B cell (primary cell): Measurements from ENCODE around the gene TEX10. TPM values are rescaled to one million over a fixed set of nuclear protein-coding genes. Genes with fewer than 3 reads are reported as not detected.

Experiments used
- ATAC-seq: fragments of 200-7000 bp; cut with Tn5 transposase; one replicate; pipeline ENCODE4 v1.10.0; 2021; ENCODE audit warnings: low read depth, mild to moderate bottlenecking, moderate number of reproducible peaks, moderate library complexity
- CTCF ChIA-PET: fragments of 350-600 bp; sonication (Branson Sonifier 250); formaldehyde crosslinking; loops from one replicate; lab custom pipeline; 2021; ENCODE audit warnings: antibody characterized with exemption, inconsistent platforms; lab: Charles Lee
- POLR2A ChIA-PET: fragments of 350-600 bp; sonication (Branson Sonifier 250); formaldehyde crosslinking; loops from one replicate; lab custom pipeline; 2021; ENCODE audit warnings: antibody characterized with exemption; lab: Charles Lee
- DNase-seq: peaks from one replicate; pipeline ENCODE4 v3.0.0; 2013
- H2AFZ ChIP-seq: 2 replicates; pipeline ENCODE4 v1.6.1; 2012; ENCODE audit warnings: mild to moderate bottlenecking, low read depth, low read length; ENCODE audit not compliant: insufficient read depth, poor library complexity, severe bottlenecking
- H3K27ac ChIP-seq, 2 donors: 1 replicate in 1 of 2; 2 replicates in 1 of 2; pipeline ENCODE4 v1.5.1; 2012 to 2013; ENCODE audit warnings: low read length in 2 of 2, mild to moderate bottlenecking in 2 of 2, moderate library complexity in 1 of 2
- H3K27me3 ChIP-seq, 4 experiments: fragments of 200-600 bp in 1 of 4; sonication (generic) in 1 of 4; replicated peaks in 1 of 4; 1 replicate in 2 of 4; 2 replicates in 2 of 4; pipeline versions ENCODE4 v1.6.1 to v1.7.0; 2013 to 2016; ENCODE audit warnings: low read length in 3 of 4, mild to moderate bottlenecking in 2 of 4, mixed read lengths in 1 of 4, moderate library complexity in 1 of 4; ENCODE audit not compliant: insufficient read depth in 4 of 4, control insufficient read depth in 3 of 4; ENCODE audit errors: control extremely low read depth in 1 of 4
- H3K36me3 ChIP-seq, 2 experiments: replicated peaks in 1 of 2; 1 replicate in 1 of 2; 2 replicates in 1 of 2; pipeline versions ENCODE4 v1.6.1 to v1.7.1; 2013; ENCODE audit warnings: low read length in 1 of 2; ENCODE audit not compliant: insufficient read depth in 2 of 2, control insufficient read depth in 1 of 2; ENCODE audit errors: control extremely low read depth in 1 of 2, extremely low read depth in 1 of 2
- H3K4me1 ChIP-seq, 2 donors: fragments of 200-600 bp in 1 of 2; sonication (generic) in 1 of 2; 1 replicate in 1 of 2; 2 replicates in 1 of 2; pipeline versions ENCODE4 v1.5.1 to v1.6.1; 2013 to 2017; ENCODE audit warnings: low read length in 2 of 2; ENCODE audit not compliant: control insufficient read depth in 2 of 2, insufficient read depth in 2 of 2
- H3K4me2 ChIP-seq: replicated peaks from 2 replicates; pipeline ENCODE3; 2012; ENCODE audit warnings: mild to moderate bottlenecking, low read depth, low read length; ENCODE audit not compliant: poor library complexity, severe bottlenecking
- H3K4me3 ChIP-seq, 5 experiments: fragments of 200-600 bp in 1 of 5; sonication (generic) in 1 of 5; 1 replicate in 3 of 5; 2 replicates in 2 of 5; pipeline versions ENCODE4 v1.5.1 to v1.7.0; 2011 to 2016; ENCODE audit warnings: low read length in 4 of 5, mild to moderate bottlenecking in 4 of 5, low read depth in 2 of 5, control low read depth in 1 of 5, moderate library complexity in 1 of 5; ENCODE audit not compliant: insufficient read depth in 1 of 5; ENCODE audit errors: control extremely low read depth in 1 of 5, extremely low read depth in 1 of 5
- H3K79me2 ChIP-seq: fragments of 200-600 bp; sonication (generic); one replicate; pipeline ENCODE4 v1.6.0; 2016; ENCODE audit warnings: low read length; ENCODE audit not compliant: control insufficient read depth, insufficient read depth
- H3K9ac ChIP-seq: fragments of 200-600 bp; sonication (generic); 2 replicates; pipeline ENCODE4 v1.6.1; 2017; ENCODE audit warnings: mild to moderate bottlenecking, low read length, moderate library complexity
- H3K9me3 ChIP-seq, 3 donors: one replicate each; pipeline versions ENCODE4 v1.6.1 to v1.7.1; 2013; ENCODE audit warnings: low read length in 2 of 3; ENCODE audit not compliant: control insufficient read depth in 2 of 3, insufficient read depth in 1 of 3; ENCODE audit errors: control extremely low read depth in 1 of 3
- H4K20me1 ChIP-seq: 2 replicates; pipeline ENCODE4 v1.6.0; 2012; ENCODE audit warnings: mild to moderate bottlenecking, low read length; ENCODE audit not compliant: insufficient read depth, control insufficient read depth, poor library complexity, severe bottlenecking
- H3K27ac Mint-ChIP-seq: one replicate; pipeline ENCODE4 v1.8.0; 2021; ENCODE audit warnings: mixed read lengths
- H3K27me3 Mint-ChIP-seq: one replicate; pipeline ENCODE4 v1.8.0; 2021; ENCODE audit warnings: mixed read lengths
- H3K4me1 Mint-ChIP-seq: one replicate; pipeline ENCODE4 v1.8.0; 2021; ENCODE audit warnings: mixed read lengths
- H3K4me3 Mint-ChIP-seq: one replicate; pipeline ENCODE4 v1.8.0; 2021; ENCODE audit warnings: mixed read lengths
- H3K9me3 Mint-ChIP-seq: one replicate; pipeline ENCODE4 v1.8.0; 2022; ENCODE audit warnings: mixed read lengths; ENCODE audit not compliant: insufficient read depth
- EZH2 ChIP-seq: IDR thresholded peaks from 2 replicates; pipeline ENCODE4 v1.6.1; 2012; ENCODE audit warnings: borderline replicate concordance, low read depth, mild to moderate bottlenecking, moderate library complexity, low read length; ENCODE audit not compliant: insufficient read depth, poor library complexity, severe bottlenecking
- WGBS: methylation state at CpG from one replicate; pipeline ENCODE4 v1.1.5; 2013; ENCODE audit warnings: missing lambda C conversion rate; ENCODE audit not compliant: insufficient coverage; 5-methylcytosine and 5-hydroxymethylcytosine counted together
- intact Hi-C: fragments of 100-400 bp; cut with micrococcal nuclease; formaldehyde crosslinking; loops from one replicate; pipeline ENCODE4 v1.10.0; 2022
- polyA plus RNA-seq: library from polyadenylated mRNA; depleted of rRNA; stranded (reverse); fragments of >200 nt; gene quantifications from 2 replicates; pipeline ENCODE4 v1.2.3, GENCODE V29; 2012
- total RNA-seq, 2 donors: library from RNA; stranded (reverse); fragments of 120-200 nt in 1 of 2; gene quantifications; 1 replicate in 1 of 2; 2 replicates in 1 of 2; pipeline versions ENCODE4 v1.2.3 to v1.2.4, GENCODE V29; 2013 to 2022
- TF ChIP-seq, protein P1 (sequence below): fragments of 200-600 bp; IDR thresholded peaks from one replicate; pipeline ENCODE4 v1.8.0; 2022; ENCODE audit warnings: antibody characterized with exemption, mild to moderate bottlenecking

Gene TEX10
- total and polyA plus RNA-seq, 2 donors (not counting 1 experiment from before 2014, with no cell fraction given), result 15.5 to 24.9 TPM

DNA sequence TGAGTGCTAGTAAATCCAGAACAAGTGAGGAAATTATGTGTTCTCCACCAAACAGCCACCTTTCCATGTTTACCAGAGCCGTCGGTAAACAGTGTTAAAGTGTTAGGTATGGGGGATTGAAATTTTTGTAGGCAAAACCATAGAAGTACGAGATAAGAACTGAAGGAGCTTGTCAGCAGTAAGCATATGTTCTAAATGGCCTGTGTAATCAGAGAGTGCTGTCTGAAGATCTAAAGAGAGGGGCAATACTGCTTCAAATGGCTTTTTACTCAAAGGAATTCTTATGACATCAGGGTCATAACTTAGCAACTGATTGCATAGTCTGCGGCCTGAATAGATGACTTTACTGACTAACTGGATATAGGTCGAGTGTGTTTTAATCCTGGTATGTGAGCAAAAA lies 13.4 kb upstream of the TEX10 start:
- Histone ChIP-seq H2AFZ (no peak overlapping the region), H3K79me2 (no peaks in the 10 kb centered on the region), H3K4me1 (no peaks in the 10 kb centered on the region), H3K4me2 (no peak overlapping the region), H3K9me3 (peaks cover 0 to 10% (median 6%) of the 10 kb centered on the region in 3 donors), H4K20me1 (no peaks in the 10 kb centered on the region), H3K4me3 (no peak overlapping the region), H3K27me3 (no peaks in the 10 kb centered on the region), H3K36me3 (no peaks in the 10 kb centered on the region), H3K9ac (no peak overlapping the region), H3K27ac (no peak overlapping the region)
- ChIA-PET CTCF (no interaction called here), POLR2A (no interaction called here)
- DNase-seq (no peak), ATAC-seq (no peak)
- 95% methylated on average over 3 of the region's 5 CpGs for WGBS
- intact Hi-C loops, result no loop called here
- no peak overlapping the region for H3K27ac Mint-ChIP-seq
- no peaks in the 10 kb centered on the region for H3K4me1 Mint-ChIP-seq
- TF ChIP-seq, protein P1, sequence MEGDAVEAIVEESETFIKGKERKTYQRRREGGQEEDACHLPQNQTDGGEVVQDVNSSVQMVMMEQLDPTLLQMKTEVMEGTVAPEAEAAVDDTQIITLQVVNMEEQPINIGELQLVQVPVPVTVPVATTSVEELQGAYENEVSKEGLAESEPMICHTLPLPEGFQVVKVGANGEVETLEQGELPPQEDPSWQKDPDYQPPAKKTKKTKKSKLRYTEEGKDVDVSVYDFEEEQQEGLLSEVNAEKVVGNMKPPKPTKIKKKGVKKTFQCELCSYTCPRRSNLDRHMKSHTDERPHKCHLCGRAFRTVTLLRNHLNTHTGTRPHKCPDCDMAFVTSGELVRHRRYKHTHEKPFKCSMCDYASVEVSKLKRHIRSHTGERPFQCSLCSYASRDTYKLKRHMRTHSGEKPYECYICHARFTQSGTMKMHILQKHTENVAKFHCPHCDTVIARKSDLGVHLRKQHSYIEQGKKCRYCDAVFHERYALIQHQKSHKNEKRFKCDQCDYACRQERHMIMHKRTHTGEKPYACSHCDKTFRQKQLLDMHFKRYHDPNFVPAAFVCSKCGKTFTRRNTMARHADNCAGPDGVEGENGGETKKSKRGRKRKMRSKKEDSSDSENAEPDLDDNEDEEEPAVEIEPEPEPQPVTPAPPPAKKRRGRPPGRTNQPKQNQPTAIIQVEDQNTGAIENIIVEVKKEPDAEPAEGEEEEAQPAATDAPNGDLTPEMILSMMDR, result no peak
- H3K27me3 Mint-ChIP-seq, result no peaks in the 10 kb centered on the region
- H3K9me3 Mint-ChIP-seq, result peaks cover 3% of the 10 kb centered on the region
- H3K4me3 Mint-ChIP-seq, result no peak overlapping the region

DNA sequence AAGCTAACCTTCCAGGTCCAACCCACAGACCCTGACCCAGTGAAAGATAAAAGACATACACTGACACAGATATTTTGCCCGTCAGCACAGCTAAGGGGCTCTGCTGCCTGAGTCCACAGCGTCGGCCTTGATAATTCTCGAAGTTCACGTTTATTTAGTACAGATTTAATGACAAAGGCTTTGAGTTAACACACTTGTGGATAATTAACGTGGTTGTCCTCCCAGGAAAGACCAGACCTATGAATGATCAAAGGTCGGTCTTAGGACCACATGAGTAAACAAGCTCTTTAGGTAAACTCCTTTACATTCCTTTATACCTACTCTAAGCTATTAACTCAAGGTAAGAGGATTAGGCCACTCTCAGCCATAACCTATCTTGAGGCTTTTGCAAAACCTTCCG lies 11.3 kb upstream of the TEX10 start:
- WGBS, result 94% methylated on average over 7 of the region's 8 CpGs
- Histone ChIP-seq H3K9ac (no peak overlapping the region), H3K4me2 (no peak overlapping the region), H2AFZ (no peak overlapping the region), H3K27me3 (no peaks in the 10 kb centered on the region), H3K36me3 (no peaks in the 10 kb centered on the region), H4K20me1 (no peaks in the 10 kb centered on the region), H3K27ac (no peak overlapping the region), H3K4me1 (no peaks in the 10 kb centered on the region), H3K4me3 (no peak overlapping the region), H3K79me2 (no peaks in the 10 kb centered on the region), H3K9me3 (peaks cover 0 to 10% (median 6%) of the 10 kb centered on the region in 3 donors)
- TF ChIP-seq, protein P1, result no peak
- TF ChIP-seq EZH2, result no peak
- no peak overlapping the region for H3K27ac Mint-ChIP-seq
- ATAC-seq, result no peak
- no peak overlapping the region for H3K4me3 Mint-ChIP-seq
- no peak for DNase-seq
- CTCF ChIA-PET, result no interaction called here
- peaks cover 7% of the 10 kb centered on the region for H3K9me3 Mint-ChIP-seq
- intact Hi-C loops, result no loop called here
- H3K4me1 Mint-ChIP-seq, result no peaks in the 10 kb centered on the region
- POLR2A ChIA-PET, result no interaction called here
- no peaks in the 10 kb centered on the region for H3K27me3 Mint-ChIP-seq
